GM12864 (cell line): ENCODE measurements around the gene MRLN.

ENCODE experiments used
- DNase-seq: peaks from one replicate; pipeline ENCODE4 v3.0.0-alpha.2; 2011; ENCODE audit warnings: low read depth
- H3K4me3 ChIP-seq: 2 replicates; pipeline ENCODE4 v1.5.1; 2011; ENCODE audit warnings: mild to moderate bottlenecking, low read depth, low read length, control low read depth
- CTCF ChIP-seq: IDR thresholded peaks from 2 replicates; pipeline ENCODE4 v1.5.1; 2011; ENCODE audit warnings: low read depth, mild to moderate bottlenecking, moderate library complexity, low read length, control low read depth, inconsistent platforms; ENCODE audit errors: missing control alignments

MRLN gene

GRCh38 chr10:59781511-59781910 is 28.3 kb upstream of the MRLN start:
- H3K4me3 ChIP-seq, result no peak overlapping the region
- no peak for TF ChIP-seq CTCF
- no peak for DNase-seq

GRCh38 chr10:59779756-59780533 is 26.7 kb upstream of the MRLN start:
- DNase-seq, result no peak
- no peak for TF ChIP-seq CTCF
- no peak overlapping the region for H3K4me3 ChIP-seq

GRCh38 chr10:59774451-59774850 is 21.2 kb upstream of the MRLN start:
- no peak for DNase-seq
- H3K4me3 ChIP-seq, result no peak overlapping the region
- no peak for TF ChIP-seq CTCF

- no peak overlapping the region for H3K4me3 ChIP-seq
- DNase-seq, result no peak
- TF ChIP-seq CTCF, result no peak
These were observed 19.8 kb upstream of the MRLN start for GRCh38 chr10:59773088-59773487.

- TF ChIP-seq CTCF, result no peak
- H3K4me3 ChIP-seq, result no peak overlapping the region
- no peak for DNase-seq
These were observed 18.0 kb upstream of the MRLN start for GRCh38 chr10:59771162-59771807.

- no peak for DNase-seq
- no peak for TF ChIP-seq CTCF
- H3K4me3 ChIP-seq, result no peak overlapping the region
These were observed 17.4 kb upstream of the MRLN start for GRCh38 chr10:59770689-59771088.
